K562 (cell line): ENCODE results near the gene NLGN3. TPM values are rescaled to one million over a fixed set of nuclear protein-coding genes. Genes with fewer than 3 reads are reported as not detected.

Experiments
- ATAC-seq: fragments of 200-7000 bp; cut with Tn5 transposase; 3 replicates; pipeline ENCODE4 v1.9.1; 2020; ENCODE audit warnings: moderate library complexity
- BruUV-seq: library from RNA; stranded (reverse); fragments of 400-500 nt; replicated peaks from 2 replicates; lab custom pipeline; 2021; lab: Mats Ljungman, UMichigan
- CTCF ChIA-PET: fragments of 300-600 bp; formaldehyde crosslinking; extraction: SDS; loops from one replicate; lab custom pipeline; 2021; ENCODE audit warnings: low intra/inter-chr PET ratio; lab: Yijun Ruan, JAX
- POLR2A ChIA-PET: fragments of 300-600, 350-650 bp; sonication (Branson Sonifier 250); formaldehyde crosslinking; extraction: SDS; loops from one replicate; lab custom pipeline; 2021; ENCODE audit warnings: antibody characterized with exemption, inconsistent platforms; lab: Yijun Ruan, JAX
- DNase-seq, 4 experiments: peaks; one replicate each; pipeline versions ENCODE4 v3.0.0 to v3.0.0-alpha.2; 2011 to 2018; ENCODE audit warnings: low spot score in 3 of 4, mixed read lengths in 3 of 4; ENCODE audit errors: extremely low read depth in 1 of 4
- FAIRE-seq: peaks from 2 replicates; lab custom pipeline; 2011; peaks lifted over from hg19 to GRCh38; lab: Jason Lieb, UNC
- H2AFZ ChIP-seq: 2 replicates; pipeline ENCODE4 v1.6.0; 2011; ENCODE audit warnings: low read depth, low read length, control low read depth, inconsistent platforms
- H3K27ac ChIP-seq: fragments of 200-600 bp; 3 replicates; pipeline ENCODE4 v1.8.0; 2011; ENCODE audit warnings: low read depth, mild to moderate bottlenecking, control low read depth, inconsistent platforms, low read length, moderate library complexity, mixed read lengths; ENCODE audit errors: extremely low read depth
- H3K27me3 ChIP-seq, 2 experiments: fragments of 300-600 bp in 1 of 2; 2 replicates in 1 of 2; 3 replicates in 1 of 2; pipeline versions ENCODE4 v1.6.0 to v1.8.0; 2011; ENCODE audit warnings: inconsistent platforms in 2 of 2, low read length in 2 of 2, mild to moderate bottlenecking in 1 of 2, mixed read lengths in 1 of 2, moderate library complexity in 1 of 2; ENCODE audit not compliant: control insufficient read depth in 2 of 2, insufficient read depth in 2 of 2
- H3K36me3 ChIP-seq: fragments of 300-600 bp; 3 replicates; pipeline ENCODE4 v1.8.0; 2011; ENCODE audit warnings: mild to moderate bottlenecking, low read length, inconsistent platforms; ENCODE audit not compliant: control insufficient read depth, insufficient read depth
- H3K4me1 ChIP-seq, 2 experiments: fragments of 200-600 bp in 1 of 2; replicated peaks in 1 of 2; 2 replicates in 1 of 2; 3 replicates in 1 of 2; pipeline versions ENCODE4 v1.5.1 to v1.8.0; 2011; ENCODE audit warnings: inconsistent platforms in 2 of 2, low read length in 2 of 2, mild to moderate bottlenecking in 1 of 2, mixed read lengths in 1 of 2, moderate library complexity in 1 of 2; ENCODE audit not compliant: control insufficient read depth in 2 of 2, insufficient read depth in 2 of 2
- H3K4me2 ChIP-seq: 2 replicates; pipeline ENCODE4 v1.6.1; 2011; ENCODE audit warnings: low read length, control low read depth, inconsistent platforms, mixed read lengths; ENCODE audit not compliant: insufficient read depth
- H3K4me3 ChIP-seq: fragments of 200-600 bp; sonication (generic), shearing (Covaris generic); 2 replicates; pipeline ENCODE4 v1.5.1; 2016; ENCODE audit warnings: control low read depth, inconsistent platforms
- H3K79me2 ChIP-seq: fragments of 200-600 bp; 3 replicates; pipeline ENCODE4 v1.8.0; 2011; ENCODE audit warnings: low read length, inconsistent platforms; ENCODE audit not compliant: control insufficient read depth, insufficient read depth
- H3K9ac ChIP-seq, 2 experiments: 2 replicates each; pipeline versions ENCODE4 v1.6.0 to v1.6.1; 2011; ENCODE audit warnings: low read depth in 2 of 2, low read length in 2 of 2, control low read depth in 1 of 2, inconsistent platforms in 1 of 2, mild to moderate bottlenecking in 1 of 2, mixed read lengths in 1 of 2; ENCODE audit not compliant: insufficient read depth in 1 of 2
- H3K9me1 ChIP-seq: one replicate; pipeline ENCODE4 v1.6.0; 2011; ENCODE audit warnings: inconsistent platforms, mild to moderate bottlenecking, low read length, moderate library complexity; ENCODE audit not compliant: control insufficient read depth, insufficient read depth
- H3K9me3 ChIP-seq: replicated peaks from 2 replicates; pipeline ENCODE4 v1.5.1; 2011; ENCODE audit warnings: low read depth, low read length, inconsistent platforms; ENCODE audit not compliant: control insufficient read depth, insufficient read depth
- H4K20me1 ChIP-seq: replicated peaks from 2 replicates; pipeline ENCODE4 v1.6.1; 2011; ENCODE audit warnings: low read length, inconsistent platforms, mixed read lengths; ENCODE audit not compliant: control insufficient read depth, insufficient read depth
- CLOCK ChIP-seq: fragments of 250-450 bp; sonication (Bioruptor Pico); IDR thresholded peaks from 2 replicates; pipeline ENCODE4 v1.4.0; 2020; ENCODE audit warnings: mild to moderate bottlenecking, moderate library complexity, borderline replicate concordance
- COPS2 ChIP-seq: fragments of 450-650 bp; conservative IDR thresholded peaks from 2 replicates; pipeline ENCODE4 v1.6.1; 2016; ENCODE audit warnings: mild to moderate bottlenecking, moderate library complexity
- CSDE1 ChIP-seq, 2 experiments: fragments of 450-650 bp; IDR thresholded peaks; 2 replicates each; pipeline ENCODE4 v1.6.1; 2016; ENCODE audit warnings: mild to moderate bottlenecking in 1 of 2
- HMBOX1 ChIP-seq: sonication (generic); IDR thresholded peaks from 2 replicates; pipeline ENCODE4 v1.6.1; 2016
- ILF3 ChIP-seq: fragments of 450-650 bp; IDR thresholded peaks from 2 replicates; pipeline ENCODE4 v1.6.1; 2018; ENCODE audit warnings: antibody characterized with exemption, mild to moderate bottlenecking, moderate library complexity, borderline replicate concordance
- KAT7 ChIP-seq: sonication (generic); formaldehyde crosslinking; IDR thresholded peaks from 2 replicates; pipeline ENCODE4 v1.8.0; 2022; ENCODE audit warnings: missing genetic modification reagents, mild to moderate bottlenecking, borderline replicate concordance
- MAFK ChIP-seq: IDR thresholded peaks from 2 replicates; pipeline ENCODE4 v1.6.1; 2011; ENCODE audit warnings: low read length, improper control_type of control experiment
- NFRKB ChIP-seq: fragments of 450-650 bp; IDR thresholded peaks from 2 replicates; pipeline ENCODE4 v1.6.1; 2016; ENCODE audit warnings: low read depth
- PTTG1 ChIP-seq: fragments of 450-650 bp; IDR thresholded peaks from 2 replicates; pipeline ENCODE4 v1.6.1; 2016; ENCODE audit warnings: low read depth, mild to moderate bottlenecking, missing genetic modification characterization, missing compliant biosample characterization
- SNIP1 ChIP-seq: fragments of 450-650 bp; IDR thresholded peaks from 2 replicates; pipeline ENCODE4 v1.7.1; 2017; ENCODE audit warnings: low read depth, mild to moderate bottlenecking
- SNRNP70 ChIP-seq: fragments of 200-400 bp; formaldehyde crosslinking; optimal IDR thresholded peaks from 2 replicates; pipeline ENCODE3; 2017; ENCODE audit warnings: low read depth, low read length
- TOE1 ChIP-seq, 2 experiments: fragments of 450-650 bp in 1 of 2; sonication (generic) in 1 of 2; formaldehyde crosslinking in 1 of 2; IDR thresholded peaks; 2 replicates each; pipeline versions ENCODE4 v1.7.1 to v1.8.0; 2016 to 2022; ENCODE audit warnings: borderline replicate concordance in 2 of 2, mild to moderate bottlenecking in 2 of 2, antibody characterized with exemption in 1 of 2, inconsistent platforms in 1 of 2, low read depth in 1 of 2, missing genetic modification reagents in 1 of 2, moderate library complexity in 1 of 2
- ZNF507 ChIP-seq: conservative IDR thresholded peaks from 2 replicates; pipeline ENCODE4 v1.6.1; 2017; ENCODE audit warnings: missing genetic modification characterization, missing compliant biosample characterization
- ZNF79 ChIP-seq: fragments of 250-450 bp; sonication (Bioruptor Pico); IDR thresholded peaks from 2 replicates; pipeline ENCODE4 v1.4.0; 2020; ENCODE audit warnings: low read depth, mild to moderate bottlenecking, moderate library complexity
- WGBS: fragments of 100-300 bp; shearing (Covaris generic); methylation state at CpG from one replicate; pipeline ENCODE4 v1.1.6; 2016; ENCODE audit warnings: low coverage, mixed read lengths; ENCODE audit not compliant: insufficient coverage; ENCODE audit errors: missing lambda C conversion rate; 5-methylcytosine and 5-hydroxymethylcytosine counted together
- in situ Hi-C: fragments of 300-500 bp; cut with MboI; formaldehyde crosslinking; loops from 4 replicates; pipeline ENCODE4 v1.15.0; 2018; ENCODE audit warnings: inconsistent platforms, mixed read lengths
- intact Hi-C: fragments of 100-400 bp; cut with micrococcal nuclease; formaldehyde crosslinking; loops from 2 replicates; pipeline ENCODE4 v1.14.2; 2022
- polyA plus RNA-seq, 8 experiments: library from polyadenylated mRNA; depleted of rRNA in 4 of 8; stranded (reverse) in 5 of 8; unstranded in 3 of 8; fragments of >200 nt; fragmentation: Nextera tagmentation in 2 of 8; fragmentation: Illumina TruSeq in 1 of 8; extraction: Ambion mirVana in 2 of 8; extraction: Trizol in 1 of 8; gene quantifications; 2 replicates each; pipeline versions ENCODE4 v1.2.1 to v1.2.3, GENCODE V29; 2011 to 2014; ENCODE audit warnings: inconsistent platforms in 1 of 8, missing spikeins in 1 of 8
- total RNA-seq, 7 experiments: library from RNA; depleted of rRNA in 6 of 7; stranded (reverse); fragments of >200 nt in 6 of 7; fragmentation: Illumina TruSeq in 2 of 7; extraction: Trizol in 2 of 7; gene quantifications; 2 replicates each; pipeline versions ENCODE4 v1.2.1 to v1.2.3, GENCODE V29; 2011 to 2021; ENCODE audit warnings: low replicate concordance in 1 of 7

Gene NLGN3
- total and polyA plus RNA-seq, 9 of the 15 experiments (the other 6 are each of a cell fraction or from before 2014, with no cell fraction given) = 0.03 to 0.86 (median 0.25) TPM

- Histone ChIP-seq H3K9me3 (no peaks in the 10 kb centered on the region), H3K79me2 (no peaks in the 10 kb centered on the region), H3K9ac (no peak overlapping the region), H2AFZ (no peak overlapping the region), H3K27ac (no peak overlapping the region), H3K27me3 (no peaks in the 10 kb centered on the region), H3K36me3 (no peaks in the 10 kb centered on the region), H3K4me3 (no peak overlapping the region), H3K4me1 (no peaks in the 10 kb centered on the region), H3K4me2 (no peak overlapping the region), H3K9me1 (no peaks in the 10 kb centered on the region), H4K20me1 (no peaks in the 10 kb centered on the region)
- ChIA-PET POLR2A (no interaction called here), CTCF (no interaction called here)
- in situ Hi-C loops = no loop called here
- TF ChIP-seq CSDE1 (IDR thresholded peaks at IDR 0.05) = no peak
- no peak for TF ChIP-seq SNIP1
- no peak for TF ChIP-seq MAFK
- TF ChIP-seq COPS2 = no peak
- intact Hi-C loops = no loop called here
- BruUV-seq = no TSS peak
- DNase-seq (no peak), FAIRE-seq (no peak), ATAC-seq (no peak)
- WGBS = 41% methylated on average over 4 of the region's 5 CpGs
Measured at GRCh38 chrX:71159335-71159734, 14.7 kb downstream of the NLGN3 start.

DNA sequence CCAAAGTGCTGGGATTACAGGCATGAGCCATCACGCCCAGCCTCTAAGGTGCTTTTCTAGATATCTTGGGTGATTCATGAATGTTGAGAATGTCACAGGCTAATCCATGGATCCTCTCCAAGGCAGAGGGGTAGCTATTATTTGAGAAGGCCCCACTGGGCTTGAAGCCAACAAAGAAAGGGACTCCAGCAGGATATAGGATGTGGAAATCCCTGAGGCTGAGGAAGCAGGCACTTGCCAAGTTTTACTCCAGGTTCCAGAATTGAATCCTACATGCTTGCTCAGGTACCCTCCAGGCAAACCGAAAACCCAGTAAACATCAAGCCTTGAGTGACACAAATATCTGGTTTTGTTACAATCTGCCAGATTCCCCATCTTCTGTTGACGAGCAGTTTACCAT lies 15.8 kb downstream of the NLGN3 start:
- CTCF ChIA-PET = no interaction called here
- TF ChIP-seq ILF3 = no peak
- TF ChIP-seq ZNF79 (CRISPR knock-in tag) = no peak
- TF ChIP-seq SNRNP70 = no peak
- no peak for TF ChIP-seq HMBOX1
- no peak for TF ChIP-seq CLOCK
- TF ChIP-seq KAT7 (CRISPR knock-in tag) = no peak
- no peak for TF ChIP-seq TOE1 (IDR thresholded peaks at IDR 0.05; ENCODE audit: borderline replicate concordance)
- no peak for TF ChIP-seq TOE1 (CRISPR knock-in tag; IDR thresholded peaks at IDR 0.05; ENCODE audit: borderline replicate concordance, low read depth)
- no peak for TF ChIP-seq ZNF507
- no peak for TF ChIP-seq NFRKB
- TF ChIP-seq PTTG1 = no peak

More for the DNA sequence above, 15.8 kb downstream of the NLGN3 start:
- in situ Hi-C loops (no loop called here), intact Hi-C loops (no loop called here)
- Histone ChIP-seq H3K27me3 (no peaks in the 10 kb centered on the region), H3K9ac (no peak overlapping the region), H3K9me3 (no peaks in the 10 kb centered on the region), H3K4me1 (no peaks in the 10 kb centered on the region), H3K27ac (no peak overlapping the region), H3K4me3 (no peak overlapping the region), H3K79me2 (no peaks in the 10 kb centered on the region), H3K36me3 (no peaks in the 10 kb centered on the region), H3K9me1 (no peaks in the 10 kb centered on the region), H4K20me1 (no peaks in the 10 kb centered on the region), H2AFZ (no peak overlapping the region), H3K4me2 (no peak overlapping the region)
- no peak for ATAC-seq
- FAIRE-seq = no peak
- BruUV-seq = no TSS peak
- DNase-seq = no peak
- POLR2A ChIA-PET = no interaction called here
- 37% methylated on average over 3 of the region's 3 CpGs for WGBS
